ENCODE data around the gene URB1.

GRCh38 chr21:32319012-32319411 lies 73.8 kb downstream of the URB1 start:
- no peak for TF ChIP-seq CTCF (conservative IDR thresholded peaks at IDR 0.05; ENCODE audit: low read length)
- TF ChIP-seq EZH2phosphoT487 (IDR thresholded peaks at IDR 0.05; ENCODE audit: borderline replicate concordance) = no peak

All from Loucy (cell line).